ENCODE measurements around the gene FAM180B. TPM values are rescaled to one million over a fixed set of nuclear protein-coding genes. Genes with fewer than 3 reads are reported as not detected.
A peak's percentile ranks its signal among the peaks of the same experiment; 100 is the strongest.

The FAM180B gene
- total and polyA plus RNA-seq, 2 of the 13 experiments (the other 11 are each of a cell fraction or from before 2014, with no cell fraction given), result 0.40 to 1.0 TPM

- TF ChIP-seq, protein P1, sequence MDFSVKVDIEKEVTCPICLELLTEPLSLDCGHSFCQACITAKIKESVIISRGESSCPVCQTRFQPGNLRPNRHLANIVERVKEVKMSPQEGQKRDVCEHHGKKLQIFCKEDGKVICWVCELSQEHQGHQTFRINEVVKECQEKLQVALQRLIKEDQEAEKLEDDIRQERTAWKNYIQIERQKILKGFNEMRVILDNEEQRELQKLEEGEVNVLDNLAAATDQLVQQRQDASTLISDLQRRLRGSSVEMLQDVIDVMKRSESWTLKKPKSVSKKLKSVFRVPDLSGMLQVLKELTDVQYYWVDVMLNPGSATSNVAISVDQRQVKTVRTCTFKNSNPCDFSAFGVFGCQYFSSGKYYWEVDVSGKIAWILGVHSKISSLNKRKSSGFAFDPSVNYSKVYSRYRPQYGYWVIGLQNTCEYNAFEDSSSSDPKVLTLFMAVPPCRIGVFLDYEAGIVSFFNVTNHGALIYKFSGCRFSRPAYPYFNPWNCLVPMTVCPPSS (IDR thresholded peaks at IDR 0.05), result no peak
- no peak for TF ChIP-seq POLR2AphosphoS2 (IDR thresholded peaks at IDR 0.05; ENCODE audit: low read depth, low read length)
- no peak for TF ChIP-seq SP2 (CRISPR knock-in tag; IDR thresholded peaks at IDR 0.05)
- TF ChIP-seq ZNF619 (CRISPR knock-in tag; IDR thresholded peaks at IDR 0.05), result no peak
- TF ChIP-seq, protein P2, sequence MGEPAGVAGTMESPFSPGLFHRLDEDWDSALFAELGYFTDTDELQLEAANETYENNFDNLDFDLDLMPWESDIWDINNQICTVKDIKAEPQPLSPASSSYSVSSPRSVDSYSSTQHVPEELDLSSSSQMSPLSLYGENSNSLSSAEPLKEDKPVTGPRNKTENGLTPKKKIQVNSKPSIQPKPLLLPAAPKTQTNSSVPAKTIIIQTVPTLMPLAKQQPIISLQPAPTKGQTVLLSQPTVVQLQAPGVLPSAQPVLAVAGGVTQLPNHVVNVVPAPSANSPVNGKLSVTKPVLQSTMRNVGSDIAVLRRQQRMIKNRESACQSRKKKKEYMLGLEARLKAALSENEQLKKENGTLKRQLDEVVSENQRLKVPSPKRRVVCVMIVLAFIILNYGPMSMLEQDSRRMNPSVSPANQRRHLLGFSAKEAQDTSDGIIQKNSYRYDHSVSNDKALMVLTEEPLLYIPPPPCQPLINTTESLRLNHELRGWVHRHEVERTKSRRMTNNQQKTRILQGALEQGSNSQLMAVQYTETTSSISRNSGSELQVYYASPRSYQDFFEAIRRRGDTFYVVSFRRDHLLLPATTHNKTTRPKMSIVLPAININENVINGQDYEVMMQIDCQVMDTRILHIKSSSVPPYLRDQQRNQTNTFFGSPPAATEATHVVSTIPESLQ (CRISPR knock-in tag; conservative IDR thresholded peaks at IDR 0.05), result no peak
- no peak for TF ChIP-seq FOXA1 (IDR thresholded peaks at IDR 0.05)
- no peak for TF ChIP-seq FOXA1 (CRISPR knock-in tag; IDR thresholded peaks at IDR 0.05)
- 0 out of 2 replicates have a peak, but pooled peaks have one; percentile 37 for TF ChIP-seq DR1 (CRISPR knock-in tag; IDR thresholded peaks at IDR 0.05)
- no peak for TF ChIP-seq REST (IDR thresholded peaks at IDR 0.05; ENCODE audit: borderline replicate concordance in 1 of 2, low read depth in 1 of 2, low read length in 2 of 2)
- TF ChIP-seq MYNN (CRISPR knock-in tag; IDR thresholded peaks at IDR 0.05; ENCODE audit: low read depth), result no peak
- no peak for TF ChIP-seq ZNF589 (CRISPR knock-in tag; conservative IDR thresholded peaks at IDR 0.05)
- TF ChIP-seq DDIT3 (CRISPR knock-in tag; IDR thresholded peaks at IDR 0.05), result no peak
- TF ChIP-seq, protein P3, sequence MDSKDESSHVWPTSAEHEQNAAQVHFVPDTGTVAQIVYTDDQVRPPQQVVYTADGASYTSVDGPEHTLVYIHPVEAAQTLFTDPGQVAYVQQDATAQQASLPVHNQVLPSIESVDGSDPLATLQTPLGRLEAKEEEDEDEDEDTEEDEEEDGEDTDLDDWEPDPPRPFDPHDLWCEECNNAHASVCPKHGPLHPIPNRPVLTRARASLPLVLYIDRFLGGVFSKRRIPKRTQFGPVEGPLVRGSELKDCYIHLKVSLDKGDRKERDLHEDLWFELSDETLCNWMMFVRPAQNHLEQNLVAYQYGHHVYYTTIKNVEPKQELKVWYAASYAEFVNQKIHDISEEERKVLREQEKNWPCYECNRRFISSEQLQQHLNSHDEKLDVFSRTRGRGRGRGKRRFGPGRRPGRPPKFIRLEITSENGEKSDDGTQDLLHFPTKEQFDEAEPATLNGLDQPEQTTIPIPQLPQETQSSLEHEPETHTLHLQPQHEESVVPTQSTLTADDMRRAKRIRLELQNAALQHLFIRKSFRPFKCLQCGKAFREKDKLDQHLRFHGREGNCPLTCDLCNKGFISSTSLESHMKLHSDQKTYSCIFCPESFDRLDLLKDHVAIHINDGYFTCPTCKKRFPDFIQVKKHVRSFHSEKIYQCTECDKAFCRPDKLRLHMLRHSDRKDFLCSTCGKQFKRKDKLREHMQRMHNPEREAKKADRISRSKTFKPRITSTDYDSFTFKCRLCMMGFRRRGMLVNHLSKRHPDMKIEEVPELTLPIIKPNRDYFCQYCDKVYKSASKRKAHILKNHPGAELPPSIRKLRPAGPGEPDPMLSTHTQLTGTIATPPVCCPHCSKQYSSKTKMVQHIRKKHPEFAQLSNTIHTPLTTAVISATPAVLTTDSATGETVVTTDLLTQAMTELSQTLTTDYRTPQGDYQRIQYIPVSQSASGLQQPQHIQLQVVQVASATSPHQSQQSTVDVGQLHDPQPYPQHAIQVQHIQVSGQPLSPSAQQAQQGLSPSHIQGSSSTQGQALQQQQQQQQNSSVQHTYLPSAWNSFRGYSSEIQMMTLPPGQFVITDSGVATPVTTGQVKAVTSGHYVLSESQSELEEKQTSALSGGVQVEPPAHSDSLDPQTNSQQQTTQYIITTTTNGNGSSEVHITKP (CRISPR knock-in tag; IDR thresholded peaks at IDR 0.05; ENCODE audit: low read depth), result peak; percentile 95
- TF ChIP-seq PHF20 (CRISPR knock-in tag; IDR thresholded peaks at IDR 0.05), result no peak; the same call in 1 of the 2 replicates
- no peak for TF ChIP-seq CCAR2 (optimal IDR thresholded peaks at IDR 0.05; ENCODE audit: low read depth, low read length)
- TF ChIP-seq ZNF850 (CRISPR knock-in tag; conservative IDR thresholded peaks at IDR 0.05), result no peak
- peak; percentile 51; the same call in 1 of the 2 replicates for TF ChIP-seq ZBTB8A (CRISPR knock-in tag; IDR thresholded peaks at IDR 0.05; ENCODE audit: borderline replicate concordance, low read depth)
- TF ChIP-seq PCBP2 (optimal IDR thresholded peaks at IDR 0.05; ENCODE audit: low read depth, low read length, poor library complexity, severe bottlenecking), result no peak
Observed at GRCh38 chr11:47587723-47588326, 1.3 kb downstream of the FAM180B start (continued).
